Upper lobe of left lung (tissue), 4 donors: Measurements from ENCODE around the gene NR4A2.
A peak's percentile ranks its signal among the peaks of the same experiment; 100 is the strongest.

Experiments
- EP300 ChIP-seq, 4 donors: sonication (generic); formaldehyde crosslinking; IDR thresholded peaks; one replicate each; pipeline ENCODE4 v1.5.1; 2017; ENCODE audit warnings: antibody characterized with exemption in 4 of 4, control low read depth in 2 of 4
- POLR2A ChIP-seq, 4 donors: fragments of 450-650 bp; IDR thresholded peaks; one replicate each; pipeline ENCODE4 v1.5.1; 2016 to 2017; ENCODE audit warnings: antibody characterized with exemption in 4 of 4, mild to moderate bottlenecking in 2 of 4
- POLR2AphosphoS5 ChIP-seq, 2 donors: sonication (generic); formaldehyde crosslinking; IDR thresholded peaks; one replicate each; pipeline ENCODE4 v1.5.1; 2017; ENCODE audit warnings: antibody characterized with exemption in 2 of 2
- TF ChIP-seq, protein P1 (sequence below), 6 experiments: fragments of 450-650 bp in 4 of 6; fragments of 200-600 bp in 2 of 6; sonication (generic) in 2 of 6; IDR thresholded peaks; one replicate each; pipeline ENCODE4 v1.5.1; 2016 to 2019; ENCODE audit warnings: antibody characterized with exemption in 6 of 6

DNA sequence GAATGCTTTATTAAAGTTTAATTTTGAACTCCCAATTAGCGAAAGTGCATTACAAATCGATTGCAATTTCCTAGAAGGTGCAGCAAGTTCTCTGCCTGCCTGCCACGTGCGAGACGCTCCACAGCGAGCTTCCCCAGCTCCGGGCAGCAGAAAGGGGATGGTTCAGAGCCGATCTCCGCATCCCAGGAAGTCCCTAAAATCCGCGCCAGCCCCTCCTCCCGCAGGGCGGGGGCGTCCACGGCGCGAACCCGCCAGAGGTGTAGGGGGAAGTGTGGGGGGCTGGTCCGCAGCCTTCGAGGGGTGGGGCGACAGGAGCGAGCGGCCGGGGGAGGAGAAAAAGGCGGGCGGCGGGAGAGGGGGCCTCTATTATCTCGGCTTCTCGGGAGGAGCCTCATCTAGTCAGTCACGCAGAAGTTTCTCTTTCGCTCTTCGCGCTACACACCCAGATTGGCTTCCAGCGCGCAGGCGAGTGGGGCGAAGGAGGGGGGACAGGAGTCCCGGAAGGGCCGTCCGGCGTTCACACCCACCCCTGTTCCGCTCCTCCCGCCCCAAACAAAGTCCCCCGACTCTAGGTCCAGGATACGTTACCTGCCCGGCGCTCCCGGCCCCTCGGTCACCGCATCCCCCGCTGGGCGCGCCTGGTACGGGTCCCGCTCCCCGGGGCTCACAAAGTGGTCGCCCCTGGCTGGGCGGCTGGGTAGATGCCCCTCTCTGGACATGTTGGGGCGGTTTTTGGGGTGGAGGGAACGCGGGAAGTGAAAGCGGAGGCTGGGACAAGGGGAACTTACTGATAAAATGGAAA, 9.1 kb upstream of the NR4A2 start:
- TF ChIP-seq EP300 (IDR thresholded peaks at IDR 0.05) (peak in 1 of 4 donors; percentile 21), POLR2A (IDR thresholded peaks at IDR 0.05) (peak; percentile 49 to 91 (median 67)), POLR2AphosphoS5 (IDR thresholded peaks at IDR 0.05) (peak; percentile 89 to 96)
- TF ChIP-seq, protein P1, sequence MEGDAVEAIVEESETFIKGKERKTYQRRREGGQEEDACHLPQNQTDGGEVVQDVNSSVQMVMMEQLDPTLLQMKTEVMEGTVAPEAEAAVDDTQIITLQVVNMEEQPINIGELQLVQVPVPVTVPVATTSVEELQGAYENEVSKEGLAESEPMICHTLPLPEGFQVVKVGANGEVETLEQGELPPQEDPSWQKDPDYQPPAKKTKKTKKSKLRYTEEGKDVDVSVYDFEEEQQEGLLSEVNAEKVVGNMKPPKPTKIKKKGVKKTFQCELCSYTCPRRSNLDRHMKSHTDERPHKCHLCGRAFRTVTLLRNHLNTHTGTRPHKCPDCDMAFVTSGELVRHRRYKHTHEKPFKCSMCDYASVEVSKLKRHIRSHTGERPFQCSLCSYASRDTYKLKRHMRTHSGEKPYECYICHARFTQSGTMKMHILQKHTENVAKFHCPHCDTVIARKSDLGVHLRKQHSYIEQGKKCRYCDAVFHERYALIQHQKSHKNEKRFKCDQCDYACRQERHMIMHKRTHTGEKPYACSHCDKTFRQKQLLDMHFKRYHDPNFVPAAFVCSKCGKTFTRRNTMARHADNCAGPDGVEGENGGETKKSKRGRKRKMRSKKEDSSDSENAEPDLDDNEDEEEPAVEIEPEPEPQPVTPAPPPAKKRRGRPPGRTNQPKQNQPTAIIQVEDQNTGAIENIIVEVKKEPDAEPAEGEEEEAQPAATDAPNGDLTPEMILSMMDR (IDR thresholded peaks at IDR 0.05), result peak in 1 of 6 experiments; percentile 5
